Astrocyte (in vitro differentiated cells and primary cell): ENCODE results near the gene SLC35B2. TPM values are rescaled to one million over a fixed set of nuclear protein-coding genes. Genes with fewer than 3 reads are reported as not detected.

ENCODE experiments used
- DNase-seq: peaks from one replicate; pipeline ENCODE4 v3.0.0-alpha.2; 2010; ENCODE audit warnings: low read depth
- FAIRE-seq: peaks from 2 replicates; lab custom pipeline; 2011; peaks lifted over from hg19 to GRCh38; lab: Jason Lieb, UNC
- H2AFZ ChIP-seq: 2 replicates; pipeline ENCODE4 v1.6.0; 2012; ENCODE audit warnings: low read depth, low read length, inconsistent platforms
- H3K27ac ChIP-seq: 2 replicates; pipeline ENCODE4 v1.5.1; 2011; ENCODE audit warnings: low read depth, low read length, inconsistent platforms
- H3K27me3 ChIP-seq: 2 replicates; pipeline ENCODE4 v1.6.0; 2011; ENCODE audit warnings: low read length, inconsistent platforms; ENCODE audit not compliant: insufficient read depth
- H3K36me3 ChIP-seq: 2 replicates; pipeline ENCODE4 v1.5.1; 2011; ENCODE audit warnings: low read length, inconsistent platforms; ENCODE audit not compliant: insufficient read depth
- H3K4me1 ChIP-seq: 2 replicates; pipeline ENCODE4 v1.5.1; 2011; ENCODE audit warnings: low read length, inconsistent platforms; ENCODE audit not compliant: insufficient read depth
- H3K4me2 ChIP-seq: 2 replicates; pipeline ENCODE4 v1.6.0; 2012; ENCODE audit warnings: low read length, inconsistent platforms
- H3K4me3 ChIP-seq: 2 replicates; pipeline ENCODE4 v1.5.1; 2011; ENCODE audit warnings: low read depth, mild to moderate bottlenecking, low read length, inconsistent platforms; ENCODE audit not compliant: insufficient read depth
- H3K79me2 ChIP-seq: 2 replicates; pipeline ENCODE4 v1.6.0; 2012; ENCODE audit warnings: mild to moderate bottlenecking, low read length, inconsistent platforms; ENCODE audit not compliant: insufficient read depth
- H3K9ac ChIP-seq: 2 replicates; pipeline ENCODE4 v1.6.0; 2012; ENCODE audit warnings: mild to moderate bottlenecking, low read length, inconsistent platforms
- H3K9me3 ChIP-seq: 2 replicates; pipeline ENCODE4 v1.5.1; 2012; ENCODE audit warnings: low read depth, mild to moderate bottlenecking, low read length, inconsistent platforms; ENCODE audit not compliant: insufficient read depth
- H4K20me1 ChIP-seq: 2 replicates; pipeline ENCODE4 v1.6.0; 2012; ENCODE audit warnings: low read length, inconsistent platforms; ENCODE audit not compliant: insufficient read depth
- H3K27ac Mint-ChIP-seq: one replicate; pipeline ENCODE4 v1.8.0; 2021; ENCODE audit warnings: mild to moderate bottlenecking, mixed read lengths; ENCODE audit not compliant: unreplicated experiment
- H3K27me3 Mint-ChIP-seq: one replicate; pipeline ENCODE4 v1.8.0; 2021; ENCODE audit warnings: low read depth, mixed read lengths; ENCODE audit not compliant: unreplicated experiment
- H3K36me3 Mint-ChIP-seq: one replicate; pipeline ENCODE4 v1.8.0; 2021; ENCODE audit warnings: low read depth, mixed read lengths; ENCODE audit not compliant: unreplicated experiment
- H3K4me1 Mint-ChIP-seq: one replicate; pipeline ENCODE4 v1.8.0; 2021; ENCODE audit warnings: low read depth, mixed read lengths; ENCODE audit not compliant: unreplicated experiment
- H3K4me3 Mint-ChIP-seq: one replicate; pipeline ENCODE4 v1.8.0; 2021; ENCODE audit warnings: mild to moderate bottlenecking, moderate library complexity, mixed read lengths; ENCODE audit not compliant: unreplicated experiment
- H3K9me3 Mint-ChIP-seq: one replicate; pipeline ENCODE4 v1.8.0; 2021; ENCODE audit warnings: mild to moderate bottlenecking, mixed read lengths; ENCODE audit not compliant: unreplicated experiment
- CTCF ChIP-seq: IDR thresholded peaks from 2 replicates; pipeline ENCODE4 v1.5.1; 2011; ENCODE audit warnings: low read depth, mild to moderate bottlenecking, inconsistent platforms, low read length, moderate library complexity; ENCODE audit not compliant: insufficient read depth
- EZH2 ChIP-seq: IDR thresholded peaks from 2 replicates; pipeline ENCODE4 v1.6.1; 2012; ENCODE audit warnings: mild to moderate bottlenecking, low read length, inconsistent platforms; ENCODE audit not compliant: insufficient read depth
- total RNA-seq: library from RNA; stranded (reverse); gene quantifications from 2 replicates; pipeline ENCODE4 v1.2.1, GENCODE V29; 2021

SLC35B2 gene
- total RNA-seq, 1 donor from 2014 or later: 61.8 TPM

GRCh38 chr6:44226368-44227147 lies 30.8 kb downstream of the SLC35B2 start:
- H3K79me2 ChIP-seq: no peaks in the 10 kb centered on the region
- peaks cover 5% of the 10 kb centered on the region for H3K36me3 Mint-ChIP-seq
- H3K27ac ChIP-seq: no peak overlapping the region
- no peaks in the 10 kb centered on the region for H3K27me3 ChIP-seq
- DNase-seq: no peak
- no peak for TF ChIP-seq CTCF
- TF ChIP-seq EZH2: no peak
- peaks cover 22% of the 10 kb centered on the region for H3K4me1 ChIP-seq
- FAIRE-seq: no peak
- H3K36me3 ChIP-seq: no peaks in the 10 kb centered on the region
- H4K20me1 ChIP-seq: peaks cover 16% of the 10 kb centered on the region
- no peak overlapping the region for H3K27ac Mint-ChIP-seq
- no peaks in the 10 kb centered on the region for H3K9me3 ChIP-seq
- H3K9me3 Mint-ChIP-seq: no peaks in the 10 kb centered on the region
- H2AFZ ChIP-seq: no peak overlapping the region
- H3K27me3 Mint-ChIP-seq: peaks cover 17% of the 10 kb centered on the region
- no peak overlapping the region for H3K4me3 ChIP-seq
- H3K4me3 Mint-ChIP-seq: no peak overlapping the region
- H3K4me2 ChIP-seq: no peak overlapping the region
- H3K9ac ChIP-seq: no peak overlapping the region
- H3K4me1 Mint-ChIP-seq: peaks cover 17% of the 10 kb centered on the region

DNA sequence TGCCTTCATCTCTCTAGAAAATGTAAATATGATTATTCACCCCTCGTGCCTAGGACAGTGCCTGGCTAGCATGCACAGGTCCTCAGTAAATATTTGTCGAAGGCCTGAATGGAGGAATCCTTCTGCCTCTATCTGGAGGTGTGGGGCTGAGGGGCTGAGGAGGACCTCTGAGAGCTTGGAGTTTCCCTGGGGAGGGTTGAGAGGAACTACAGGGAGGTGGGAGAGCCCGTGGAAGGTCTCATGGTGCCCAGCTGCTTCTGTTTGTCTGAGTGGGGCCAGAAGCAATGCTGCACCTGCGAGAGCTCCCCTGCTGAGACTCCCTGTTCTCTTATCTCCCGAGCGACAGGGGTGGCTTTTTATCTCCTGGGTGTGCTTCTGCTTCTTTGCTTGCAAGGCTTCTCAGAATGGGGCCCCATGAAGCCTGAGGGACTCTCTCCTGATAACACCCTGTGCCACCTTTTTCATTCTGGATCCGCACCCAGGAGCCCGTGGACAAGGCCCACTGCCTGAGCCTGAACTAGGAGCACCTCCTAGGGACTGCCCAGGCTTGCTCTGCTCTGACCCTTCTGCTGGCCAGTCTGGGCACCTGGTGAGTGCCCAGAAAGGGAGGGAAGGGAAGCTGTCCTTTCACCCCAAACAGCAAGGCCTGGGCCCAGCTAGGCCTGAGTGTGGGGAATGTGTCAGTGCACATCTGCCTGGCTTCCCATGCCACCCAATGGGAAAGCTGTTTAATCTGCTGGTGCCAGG lies 31.6 kb downstream of the SLC35B2 start:
- H3K27ac Mint-ChIP-seq: no peak overlapping the region
- peaks cover 10% of the 10 kb centered on the region for H3K27me3 Mint-ChIP-seq
- H3K79me2 ChIP-seq: no peaks in the 10 kb centered on the region
- H3K27me3 ChIP-seq: no peaks in the 10 kb centered on the region
- no peak overlapping the region for H3K9ac ChIP-seq
- H3K36me3 Mint-ChIP-seq: peaks cover 4% of the 10 kb centered on the region
- DNase-seq: no peak
- H3K4me3 Mint-ChIP-seq: no peak overlapping the region
- H3K9me3 ChIP-seq: no peaks in the 10 kb centered on the region
- H4K20me1 ChIP-seq: peaks cover 16% of the 10 kb centered on the region
- H3K4me1 ChIP-seq: peaks cover 27% of the 10 kb centered on the region
- H3K9me3 Mint-ChIP-seq: no peaks in the 10 kb centered on the region
- no peak overlapping the region for H3K4me3 ChIP-seq
- peaks cover 13% of the 10 kb centered on the region for H3K4me1 Mint-ChIP-seq
- no peaks in the 10 kb centered on the region for H3K36me3 ChIP-seq
- no peak for TF ChIP-seq CTCF
- TF ChIP-seq EZH2: no peak
- no peak overlapping the region for H3K27ac ChIP-seq
- no peak overlapping the region for H2AFZ ChIP-seq
- H3K4me2 ChIP-seq: no peak overlapping the region
- no peak for FAIRE-seq

GRCh38 chr6:44224965-44225305 lies 32.4 kb downstream of the SLC35B2 start:
- no peaks in the 10 kb centered on the region for H3K36me3 ChIP-seq
- Mint-ChIP-seq H3K9me3 (no peaks in the 10 kb centered on the region), H3K27ac (no peak overlapping the region), H3K4me3 (no peak overlapping the region), H3K36me3 (peaks cover 2% of the 10 kb centered on the region), H3K4me1 (peaks cover 13% of the 10 kb centered on the region), H3K27me3 (peaks cover 5% of the 10 kb centered on the region)
- FAIRE-seq (no peak), DNase-seq (no peak)
- H3K27me3 ChIP-seq: no peaks in the 10 kb centered on the region
- no peak overlapping the region for H3K27ac ChIP-seq
- H3K4me2 ChIP-seq: peak overlapping the region; percentile 82
- TF ChIP-seq CTCF (no peak), EZH2 (no peak)
- no peak overlapping the region for H3K4me3 ChIP-seq
- no peaks in the 10 kb centered on the region for H3K79me2 ChIP-seq
- no peaks in the 10 kb centered on the region for H3K9me3 ChIP-seq
- H3K4me1 ChIP-seq: peaks cover 27% of the 10 kb centered on the region
- no peak overlapping the region for H2AFZ ChIP-seq
- H3K9ac ChIP-seq: no peak overlapping the region
- peaks cover 16% of the 10 kb centered on the region for H4K20me1 ChIP-seq
